PC-9 (cell line): ENCODE measurements around the gene ESR1.

Source experiments
- CTCF ChIP-seq: fragments of 200-600 bp; sonication (generic); conservative IDR thresholded peaks from 2 replicates; pipeline ENCODE4 v1.6.1; 2017; ENCODE audit warnings: mixed run types, antibody characterized with exemption, mild to moderate bottlenecking, moderate library complexity
- EZH2 ChIP-seq: fragments of 200-600 bp; sonication (generic); IDR thresholded peaks from 2 replicates; pipeline ENCODE4 v1.8.0; 2017; ENCODE audit warnings: antibody characterized with exemption, low read depth

GRCh38 chr6:152135755-152136448, 328.4 kb downstream of the ESR1 start:
- TF ChIP-seq EZH2 (no peak), CTCF (no peak)
